HG02588 (cell line): ENCODE data around the gene ATPAF1.
"Not testable (repeated sequence)": the region's sequence is repeated elsewhere in the genome, so short reads cannot be mapped to it uniquely, and the experiment has no call there.

Source experiments
- ATAC-seq: cut with Tn5 transposase; IDR thresholded peaks from one replicate; pipeline ENCODE4 v1.9.1; 2021; ENCODE audit warnings: mild to moderate bottlenecking, moderate library complexity; ENCODE audit not compliant: unreplicated experiment

ATPAF1 gene

DNA sequence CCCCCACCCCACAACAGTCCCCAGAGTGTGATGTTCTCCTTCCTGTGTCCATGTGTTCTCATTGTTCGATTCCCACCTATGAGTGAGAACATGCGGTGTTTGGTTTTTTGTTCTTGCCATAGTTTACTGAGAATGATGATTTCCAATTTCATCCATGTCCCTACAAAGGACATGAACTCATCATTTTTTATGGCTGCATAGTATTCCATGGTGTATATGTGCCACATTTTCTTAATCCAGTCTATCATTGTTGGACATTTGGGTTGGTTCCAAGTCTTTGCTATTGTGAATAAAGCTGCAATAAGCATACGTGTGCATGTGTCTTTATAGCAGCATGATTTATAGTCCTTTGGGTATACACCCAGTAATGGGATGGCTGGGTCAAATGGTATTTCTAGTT lies 17.0 kb downstream of the ATPAF1 start:
- ATAC-seq = not testable (repeated sequence)

DNA sequence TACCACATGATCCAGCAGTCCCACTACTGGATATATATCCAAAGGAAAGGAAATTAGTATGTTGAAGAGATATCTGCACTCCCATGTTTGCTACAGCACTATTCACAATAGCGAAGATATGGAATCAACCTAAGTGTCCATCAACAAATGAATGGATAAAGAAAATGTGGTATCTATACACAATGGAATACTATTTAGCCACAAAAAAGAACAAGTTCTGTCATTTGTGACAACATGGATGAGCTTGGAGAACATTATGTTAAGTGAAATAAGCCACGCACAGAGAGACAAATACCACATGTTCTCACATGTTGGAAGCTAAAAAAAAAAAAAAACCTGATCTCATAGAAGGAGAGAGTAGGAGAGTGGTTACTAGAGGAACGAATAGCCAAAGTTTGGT lies 17.7 kb downstream of the ATPAF1 start:
- ATAC-seq = no peak

DNA sequence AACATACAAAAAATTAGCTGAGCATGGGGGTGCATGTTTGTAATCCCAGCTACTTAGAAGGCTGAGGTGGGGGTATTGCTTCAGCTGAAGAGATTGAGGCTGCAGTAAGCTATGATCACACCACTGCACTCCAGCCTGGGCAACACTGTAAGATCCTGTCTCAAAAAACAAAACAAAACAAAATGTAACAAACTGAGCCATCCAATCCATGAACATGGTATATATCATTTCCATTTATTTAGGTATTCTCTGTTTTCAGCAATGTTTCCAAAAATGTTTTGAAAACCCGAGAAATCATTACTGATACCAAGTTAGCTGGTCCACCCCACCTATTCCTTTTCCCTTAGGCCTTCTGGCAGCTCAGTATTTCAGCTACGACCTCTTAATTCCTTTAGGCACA lies 18.4 kb downstream of the ATPAF1 start:
- no peak for ATAC-seq

DNA sequence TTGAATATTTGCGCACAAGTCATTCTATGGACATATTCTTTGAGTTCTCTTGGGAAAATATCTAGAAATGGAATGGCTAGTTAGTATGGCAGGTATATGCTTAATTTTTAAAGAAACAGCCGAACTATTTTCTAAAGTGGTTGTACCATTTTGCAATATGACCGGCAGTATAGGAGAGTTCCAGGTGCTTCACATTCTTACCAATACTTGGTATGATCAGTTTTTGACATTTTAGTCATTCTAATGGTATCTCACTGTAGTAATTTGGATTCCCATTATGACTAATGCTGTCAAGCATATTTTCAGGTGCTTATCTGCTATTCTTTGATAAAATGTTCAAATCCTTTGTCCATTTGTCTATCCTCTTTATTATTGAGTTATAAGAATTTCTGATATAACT lies 20.6 kb downstream of the ATPAF1 start:
- no peak for ATAC-seq

DNA sequence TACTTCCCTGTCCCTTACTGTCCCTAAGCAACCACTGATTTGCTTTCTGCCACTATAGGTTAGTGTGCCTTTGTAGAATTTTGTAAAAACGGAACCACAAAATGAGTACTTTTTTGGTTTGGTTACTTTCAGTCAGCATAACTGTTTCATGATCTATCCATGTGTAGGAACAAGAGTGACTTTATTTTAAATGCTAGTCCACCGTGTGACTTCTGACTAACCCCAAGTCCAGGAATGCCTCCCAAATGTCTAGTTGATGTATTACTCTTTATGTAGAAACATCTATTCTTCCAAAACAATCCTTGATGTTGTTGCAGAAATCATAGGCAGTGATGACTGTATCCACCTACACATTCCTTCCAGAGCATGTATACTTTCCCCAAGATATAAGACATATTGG lies 21.3 kb downstream of the ATPAF1 start:
- no peak for ATAC-seq

DNA sequence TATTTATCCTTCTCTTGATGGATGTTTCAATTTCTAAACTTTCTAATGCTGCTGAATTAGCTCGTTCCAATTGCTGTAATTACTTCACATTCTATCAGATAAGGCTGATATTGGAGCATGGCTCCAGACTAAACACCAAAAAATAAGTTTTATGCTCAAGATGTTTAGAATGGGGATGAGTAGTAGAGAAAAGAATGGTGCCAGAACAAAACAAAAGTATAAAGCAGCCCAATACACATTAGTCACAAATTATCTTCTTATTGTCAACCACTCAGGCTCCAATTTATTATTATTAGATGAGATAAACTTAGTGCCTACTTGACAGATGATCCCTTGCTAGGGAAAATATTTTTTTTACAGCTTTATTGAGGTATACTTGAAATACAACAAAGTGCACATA lies 21.8 kb downstream of the ATPAF1 start:
- ATAC-seq = no peak

DNA sequence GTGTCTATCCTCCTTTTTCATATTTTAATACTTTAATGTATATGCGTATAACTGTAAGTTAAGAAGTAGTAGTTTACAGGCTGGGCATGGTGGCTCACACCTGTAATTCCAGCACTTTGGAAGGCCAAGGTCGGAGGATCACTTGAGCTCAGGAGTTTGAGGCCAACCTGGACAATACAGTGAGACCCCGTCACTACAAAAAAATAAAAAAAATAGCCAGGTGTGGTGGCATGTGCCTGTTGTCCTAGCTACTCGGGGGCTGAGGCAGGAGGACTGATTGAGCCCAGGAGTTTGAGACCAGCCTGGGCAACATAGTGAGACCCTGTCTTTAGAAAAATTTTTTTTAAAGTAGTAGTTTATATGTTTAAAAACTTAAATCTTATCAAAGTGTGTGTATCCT lies 22.3 kb downstream of the ATPAF1 start:
- ATAC-seq = no peak

DNA sequence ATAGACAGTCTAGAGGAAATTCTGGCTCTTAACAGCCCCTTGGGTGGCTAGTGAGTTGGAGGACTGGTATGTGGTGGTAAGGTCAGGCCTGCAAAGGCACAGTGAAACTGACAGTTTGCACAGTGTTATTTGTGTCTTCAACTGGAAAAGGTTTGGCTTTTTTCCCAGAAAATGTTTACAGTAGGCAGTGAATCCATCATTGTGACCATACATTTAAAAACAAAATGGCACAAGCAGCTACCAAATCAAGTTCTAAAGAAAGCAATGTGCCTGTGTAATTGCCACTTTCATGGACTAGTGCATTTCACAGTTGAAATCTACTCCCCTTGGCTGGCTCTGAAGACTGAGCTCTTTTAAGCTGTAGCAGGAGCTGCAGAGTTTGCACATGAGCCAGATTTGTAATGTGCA lies 24.8 kb downstream of the ATPAF1 start:
- ATAC-seq = no peak

DNA sequence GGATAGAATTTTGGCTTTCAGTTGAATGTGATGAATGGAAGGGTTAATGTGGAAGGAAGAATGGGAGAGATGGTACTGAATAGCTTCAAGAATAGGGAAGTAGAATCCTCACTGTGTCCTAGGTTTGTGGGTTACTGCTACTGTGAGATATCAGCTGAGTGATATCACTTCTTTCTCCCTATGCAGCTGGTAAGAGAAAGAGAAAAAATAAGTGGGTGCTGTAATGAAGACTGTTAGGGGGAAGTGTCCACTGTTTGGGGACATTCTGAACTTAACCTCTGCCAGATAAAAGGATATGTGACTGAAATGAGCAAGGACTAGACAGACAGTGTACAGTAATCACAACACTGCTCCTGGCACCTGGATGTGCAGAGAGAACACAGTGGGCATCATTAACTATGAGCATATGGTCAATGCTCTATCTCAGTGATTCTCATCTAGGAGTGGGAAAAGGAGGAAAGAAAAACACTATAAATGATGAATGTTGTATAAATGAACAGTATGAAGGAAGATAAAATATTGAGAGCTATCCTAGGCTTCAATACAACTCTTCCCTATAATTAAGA lies 26.0 kb downstream of the ATPAF1 start:
- no peak for ATAC-seq

DNA sequence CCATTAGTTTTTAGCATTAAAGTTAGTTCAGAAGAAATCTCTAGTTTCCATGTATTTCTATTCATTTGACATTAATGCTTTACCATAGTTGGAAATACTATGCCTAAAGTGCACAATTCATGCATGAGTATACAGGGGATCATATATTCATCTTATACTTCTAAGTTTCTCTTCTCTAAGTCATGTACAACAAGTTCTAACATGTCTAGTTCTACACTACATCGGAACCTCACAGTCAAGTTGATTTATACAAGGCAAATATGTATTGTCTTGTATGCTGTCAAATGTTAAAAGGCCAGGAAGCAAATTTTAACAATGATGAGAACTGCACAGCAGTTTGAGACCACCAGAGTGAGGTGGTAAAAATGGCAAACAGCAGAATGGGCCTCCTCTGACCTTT lies 28.6 kb downstream of the ATPAF1 start:
- no peak for ATAC-seq

DNA sequence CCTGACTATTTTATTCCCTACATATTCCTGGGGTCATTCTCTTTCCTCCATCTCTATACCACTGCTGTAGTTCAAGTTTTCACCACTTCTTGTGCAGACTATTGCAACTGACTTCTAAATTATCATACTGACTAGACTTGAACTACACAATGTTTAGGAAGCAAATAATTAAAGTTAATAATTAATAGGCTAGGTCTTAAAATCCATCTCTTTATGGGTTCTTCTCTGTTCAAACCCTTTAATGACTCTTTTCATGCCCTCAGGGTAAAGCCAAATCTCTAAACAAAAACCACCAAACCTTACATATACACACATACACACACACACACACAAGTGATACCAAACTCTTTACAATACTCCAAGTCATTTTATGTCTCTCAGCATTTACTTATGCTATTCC lies 29.2 kb downstream of the ATPAF1 start:
- ATAC-seq = no peak

DNA sequence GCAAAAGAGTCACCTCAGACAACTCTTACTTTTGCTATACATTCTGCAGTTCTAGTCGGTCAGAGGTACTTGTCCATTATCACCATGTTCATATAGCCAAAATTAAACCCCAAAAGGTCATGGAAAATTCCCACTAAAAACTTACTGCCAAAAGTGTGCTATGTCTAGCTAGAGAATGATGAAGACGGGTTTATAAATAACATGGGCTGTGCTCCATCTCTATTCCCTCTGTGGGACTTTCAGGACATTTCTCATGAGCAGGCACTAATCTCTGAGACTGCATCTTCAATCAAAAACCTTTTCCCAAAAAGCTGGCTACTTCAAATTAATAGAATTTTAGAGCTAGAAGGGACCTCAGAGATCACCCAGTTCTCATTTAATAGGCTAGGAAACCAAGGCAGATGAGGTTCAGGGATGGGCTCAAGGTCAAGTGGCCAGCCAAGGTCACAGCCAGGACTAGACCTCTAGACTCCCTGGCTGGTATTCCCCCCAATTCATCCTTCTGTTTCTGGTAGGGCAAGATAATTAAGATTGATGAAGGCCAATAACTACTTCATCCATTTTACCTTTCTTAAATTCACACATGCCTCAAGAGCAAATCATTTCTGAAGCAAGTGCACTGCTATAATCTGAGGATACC lies 30.6 kb downstream of the ATPAF1 start:
- no peak for ATAC-seq

DNA sequence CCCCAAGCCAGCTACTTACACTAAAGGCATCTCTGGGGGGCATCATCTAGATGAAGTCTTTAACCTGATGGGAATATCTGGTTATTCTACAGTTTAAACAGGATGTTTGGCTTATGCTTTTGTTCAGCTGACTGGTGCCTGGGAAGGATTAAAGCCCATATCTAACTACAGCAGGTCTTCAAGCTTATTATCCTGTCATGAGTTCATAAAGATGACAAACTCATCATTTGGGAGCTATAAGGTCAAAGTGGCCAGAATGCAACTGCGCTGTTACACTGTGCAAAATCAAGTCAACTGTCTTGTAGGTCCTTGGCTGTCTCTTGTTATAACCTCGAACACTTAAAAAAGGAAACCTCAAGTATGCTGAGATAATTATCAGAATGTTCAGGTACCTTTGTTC lies 33.0 kb downstream of the ATPAF1 start:
- ATAC-seq = no peak

DNA sequence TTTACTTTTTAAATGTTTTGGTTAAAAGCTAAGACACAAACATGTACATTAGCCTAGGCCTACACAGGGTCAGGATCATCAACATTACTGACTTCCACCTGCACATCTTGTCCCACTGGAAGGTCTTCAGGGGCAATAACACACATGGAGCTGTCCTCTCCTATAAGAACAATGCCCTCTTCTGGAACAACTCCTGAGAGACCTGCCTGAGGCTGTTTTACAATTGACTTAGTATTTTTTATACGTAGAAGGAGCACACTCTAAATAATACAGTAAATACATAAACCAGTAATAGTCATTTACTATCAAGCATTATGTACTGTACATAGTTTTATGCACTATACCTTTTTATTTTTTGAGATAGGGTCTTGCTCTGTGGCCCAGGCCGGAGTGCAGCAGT lies 37.4 kb downstream of the ATPAF1 start:
- no peak for ATAC-seq

DNA sequence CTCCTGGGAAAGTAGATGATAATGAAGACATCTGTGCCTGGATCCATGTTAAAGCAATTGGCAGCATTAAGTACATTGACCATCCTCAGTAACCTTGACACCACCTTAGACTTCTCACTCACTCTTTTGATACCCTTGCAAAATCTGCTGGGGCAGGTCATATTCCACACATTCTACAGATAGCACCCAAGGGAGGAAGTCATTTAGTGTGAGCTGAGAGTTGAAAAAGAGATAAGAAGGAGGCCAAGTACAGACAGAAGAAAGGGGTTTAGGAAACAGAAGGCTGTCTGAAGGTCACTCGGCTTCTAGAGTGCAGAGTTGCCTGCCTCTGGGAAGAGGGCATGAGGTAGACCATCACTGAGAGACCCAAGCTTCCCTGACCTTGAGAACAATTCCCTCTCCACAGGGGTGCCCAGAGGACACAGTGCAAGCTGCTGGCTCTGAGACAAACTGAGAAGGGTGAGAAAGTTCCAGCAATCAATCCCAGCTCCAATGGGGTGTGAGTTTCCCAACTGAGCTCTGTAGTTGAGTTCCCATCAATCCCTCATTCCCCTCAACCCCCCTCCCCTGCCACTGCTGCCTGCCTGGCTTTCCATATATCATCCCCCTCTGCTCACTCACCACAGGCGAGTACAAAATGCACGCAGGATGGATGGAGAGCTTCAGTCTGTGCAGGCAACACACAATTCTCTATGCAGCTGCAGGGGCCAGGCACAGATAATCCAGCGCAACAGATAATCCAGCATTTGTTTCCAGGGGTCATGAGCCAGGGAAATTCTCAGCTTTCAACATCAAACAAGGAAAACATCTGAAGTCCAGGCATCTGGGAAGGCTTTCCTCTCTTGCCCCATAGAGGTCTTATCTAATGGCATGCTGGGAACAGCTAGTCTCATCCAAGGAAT lies 44.2 kb downstream of the ATPAF1 start:
- ATAC-seq = no peak

DNA sequence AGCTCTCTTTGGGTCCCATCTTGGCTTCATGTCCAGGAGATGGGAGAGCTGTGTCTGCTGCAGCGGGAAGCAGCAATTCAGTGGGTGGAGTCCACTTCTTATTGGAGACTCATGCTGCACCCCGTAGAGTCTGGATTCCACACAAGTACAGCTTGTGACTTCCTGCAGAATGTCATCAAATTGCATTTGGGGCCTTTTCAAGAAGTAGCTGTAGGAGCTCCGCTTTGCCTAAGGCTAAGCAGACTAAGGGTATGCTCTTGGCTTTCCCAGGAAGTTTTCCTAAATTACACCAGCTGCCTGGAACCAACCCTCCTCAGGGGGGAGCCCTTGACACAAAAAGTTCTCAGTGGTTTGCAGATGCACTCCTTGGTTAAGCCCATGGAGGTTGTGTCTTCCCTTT lies 45.8 kb downstream of the ATPAF1 start:
- ATAC-seq = no peak

DNA sequence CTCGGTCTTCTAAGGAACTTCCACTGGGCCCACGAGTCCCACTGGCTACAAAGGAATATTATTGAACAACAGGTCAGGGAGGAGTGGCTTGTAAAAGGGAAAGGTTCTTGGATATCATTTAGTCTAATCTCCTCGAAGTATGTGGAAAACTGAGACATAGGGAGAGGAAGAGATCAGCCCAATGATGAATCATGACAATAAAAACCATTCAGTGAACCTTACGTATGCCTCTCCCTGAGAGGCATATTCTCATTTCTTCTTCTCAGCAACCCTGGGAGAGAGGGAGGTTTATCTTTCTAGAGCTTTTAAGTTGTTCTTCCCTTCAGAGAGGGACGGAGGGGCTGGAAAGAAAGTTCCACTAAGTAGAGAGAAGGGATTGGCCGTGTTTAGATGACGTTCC lies 46.2 kb downstream of the ATPAF1 start:
- ATAC-seq = no peak

DNA sequence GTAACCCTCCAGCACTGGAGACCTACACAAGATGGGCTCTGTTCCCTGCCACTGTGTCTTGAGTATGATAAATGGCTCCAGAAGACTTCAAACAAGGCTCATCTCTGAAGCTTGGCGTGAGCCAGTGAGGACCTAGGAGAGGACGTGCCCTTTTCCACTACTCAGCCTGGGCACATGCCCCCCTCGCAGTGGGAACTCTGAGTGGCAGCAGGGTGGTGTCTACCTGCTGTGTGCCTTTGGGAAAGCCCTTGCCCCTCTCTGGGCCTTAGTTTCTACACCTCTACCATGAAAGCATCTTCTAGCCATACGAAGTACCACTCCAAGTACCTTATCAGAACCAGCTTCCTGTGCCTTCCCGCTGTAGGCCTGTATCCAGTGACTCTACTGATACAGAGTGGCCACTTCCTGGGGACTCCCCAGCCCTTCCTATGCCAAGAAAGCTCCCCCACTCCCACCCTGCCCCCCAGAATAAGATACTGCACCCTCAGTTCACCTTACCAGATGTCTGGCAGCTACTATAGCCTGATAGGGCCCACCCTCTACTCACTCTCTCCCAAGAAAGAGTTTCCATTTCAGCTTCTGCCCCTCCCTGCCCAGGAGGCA lies 48.4 kb downstream of the ATPAF1 start:
- ATAC-seq = no peak

DNA sequence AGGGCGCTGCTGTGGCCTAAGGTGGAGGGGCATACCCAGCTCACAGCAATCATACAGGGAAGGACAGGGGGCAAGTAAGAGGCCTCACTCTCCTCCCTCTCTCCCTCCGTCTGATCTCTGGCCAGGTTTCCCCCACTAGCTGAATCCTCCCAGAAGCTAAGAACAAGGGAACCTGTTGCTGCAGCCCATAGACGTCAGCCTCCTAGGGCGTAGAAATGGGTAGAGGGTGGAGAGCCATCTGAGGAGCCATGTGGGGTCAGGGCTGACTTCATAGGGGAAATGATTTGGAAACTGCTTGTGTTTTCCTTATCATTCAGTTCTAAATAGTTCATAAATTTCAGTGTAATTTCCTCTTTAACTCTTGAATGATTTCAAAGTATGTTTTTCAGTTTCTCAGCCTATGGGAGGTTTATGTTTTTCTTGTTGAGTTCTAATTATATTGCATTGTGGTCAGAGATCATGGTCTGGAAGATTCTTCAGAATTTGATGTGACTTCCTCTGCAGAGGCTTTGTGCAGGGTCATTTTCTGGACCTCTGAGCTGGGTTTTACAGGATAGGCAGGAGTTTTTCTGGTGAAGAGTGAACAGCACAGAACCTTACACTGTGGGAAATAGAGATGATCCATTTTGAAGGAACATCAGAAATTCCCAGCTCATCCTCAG lies 49.3 kb downstream of the ATPAF1 start:
- ATAC-seq = no peak

DNA sequence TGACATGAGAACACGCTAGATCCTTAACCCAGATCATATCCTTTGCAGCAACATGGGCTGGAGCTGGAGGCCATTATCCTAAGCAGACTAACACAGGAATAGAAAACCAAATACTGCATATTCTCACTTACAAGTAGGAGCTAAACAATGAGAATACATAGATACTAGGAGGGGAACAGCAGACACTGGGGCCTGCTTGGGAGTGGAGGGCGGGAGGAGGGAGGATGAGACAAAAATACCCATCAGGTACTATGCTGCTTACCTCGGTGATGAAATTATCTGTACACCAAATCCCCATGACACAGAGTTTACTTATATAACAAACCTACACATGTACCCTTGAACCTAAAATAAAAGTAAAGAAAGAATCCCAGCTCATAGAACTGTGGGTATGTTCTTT lies 50.3 kb downstream of the ATPAF1 start:
- no peak for ATAC-seq

DNA sequence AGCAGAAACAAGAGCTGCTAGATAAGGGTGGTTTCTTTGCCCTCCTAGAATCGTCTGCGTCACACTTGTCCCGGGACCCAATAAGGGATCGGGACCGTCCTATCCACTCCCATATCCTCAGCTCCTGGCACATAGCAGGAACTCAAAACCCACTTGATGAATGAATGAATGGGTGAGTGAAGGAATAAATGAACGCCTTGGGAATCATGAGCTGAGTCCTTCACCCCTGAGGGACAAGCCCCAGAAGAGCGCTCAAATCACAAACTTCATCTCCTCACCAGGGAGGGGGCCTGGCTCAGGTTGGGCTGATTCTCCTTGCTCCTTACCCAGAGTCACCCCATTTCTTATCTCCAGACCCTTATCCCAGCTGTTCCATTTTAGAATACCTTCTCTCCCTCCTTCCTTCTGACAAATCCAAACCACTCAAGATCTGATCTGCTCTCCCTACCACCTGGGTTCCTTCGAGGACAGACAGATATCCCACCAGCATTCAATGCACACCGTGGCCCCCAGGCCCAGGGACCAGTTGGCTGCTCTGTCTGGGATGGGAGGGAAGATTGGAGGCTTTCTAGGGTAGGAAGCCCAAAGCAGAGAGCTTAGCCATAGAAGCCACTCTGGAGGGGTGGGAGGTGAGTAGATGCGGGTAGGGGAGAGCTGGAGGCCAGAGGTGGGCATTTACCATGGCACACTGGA lies 50.9 kb downstream of the ATPAF1 start:
- no peak for ATAC-seq
